HG03025 (cell line): Measurements from ENCODE around the gene CCNE1.
A peak's percentile ranks its signal among the peaks of the same experiment; 100 is the strongest.

Source experiments
- ATAC-seq: cut with Tn5 transposase; IDR thresholded peaks from one replicate; pipeline ENCODE4 v1.9.1; 2021; ENCODE audit warnings: mild to moderate bottlenecking, moderate library complexity; ENCODE audit not compliant: unreplicated experiment, low FRiP score

Gene CCNE1

DNA sequence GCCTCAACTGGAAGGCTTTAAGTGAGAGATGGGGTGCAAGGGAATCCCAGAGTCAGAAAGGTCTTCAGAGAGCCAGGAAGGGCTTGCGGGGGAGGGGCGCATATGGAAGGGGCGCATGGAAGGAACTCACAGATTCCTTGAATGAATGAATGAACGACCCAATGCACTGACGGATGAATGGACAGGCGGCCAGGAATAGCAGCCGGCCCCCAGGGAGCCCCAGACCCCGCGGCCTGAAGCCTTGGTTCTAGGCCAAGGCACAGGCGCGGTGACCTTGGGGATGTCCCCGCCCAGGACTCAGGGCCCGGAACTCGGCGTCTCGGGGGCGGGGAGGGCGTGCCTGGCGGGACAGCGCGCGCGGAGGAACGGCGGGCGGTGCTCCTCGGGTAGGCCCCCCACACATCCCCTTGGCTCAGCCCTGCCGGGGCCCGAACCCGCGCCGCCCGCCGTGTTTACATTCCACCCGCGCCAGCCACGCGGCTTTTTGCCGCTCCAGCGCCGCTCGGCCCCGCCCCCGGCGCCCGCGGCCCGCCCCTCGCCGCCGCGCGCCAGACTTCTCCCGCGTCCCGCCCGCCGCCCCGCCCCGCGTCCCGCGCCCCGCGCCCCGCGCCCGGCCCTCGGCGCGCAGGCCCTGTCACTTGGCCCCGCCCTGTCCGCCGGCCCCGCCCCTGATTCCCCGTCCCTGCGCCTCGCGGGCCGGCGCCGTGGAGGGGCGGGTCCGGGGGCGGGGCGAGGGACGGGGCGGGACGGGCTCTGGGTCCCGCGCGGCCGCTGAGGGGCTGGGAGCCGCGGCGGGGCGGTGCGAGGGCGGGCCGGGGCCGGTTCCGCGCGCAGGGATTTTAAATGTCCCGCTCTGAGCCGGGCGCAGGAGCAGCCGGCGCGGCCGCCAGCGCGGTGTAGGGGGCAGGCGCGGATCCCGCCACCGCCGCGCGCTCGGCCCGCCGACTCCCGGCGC, at the start of gene CCNE1:
Gene CCNE1, plus strand, starts transcription at position 867 of the 955 bp plus-strand sequence. CDS start 565 bp downstream, outside the sequence.
- ATAC-seq, result peak; percentile 70

DNA sequence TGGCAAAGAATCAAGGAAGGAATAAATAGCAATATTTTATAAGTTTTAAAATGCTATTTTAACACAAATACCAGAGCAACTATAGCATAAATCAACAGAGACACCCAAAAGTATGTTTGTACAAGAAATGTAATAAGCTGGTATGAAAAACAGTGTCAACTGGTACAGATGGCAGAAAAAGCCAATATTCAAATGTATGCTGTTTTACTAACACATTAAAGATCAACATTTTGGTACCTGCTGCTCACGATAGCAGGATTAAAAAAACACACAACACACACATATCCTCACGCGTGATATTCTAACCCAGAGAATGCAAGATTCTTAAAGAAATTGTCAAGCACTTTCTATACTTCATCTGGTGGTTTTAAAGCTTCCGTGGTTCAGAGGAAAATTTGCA, 48.6 kb upstream of the CCNE1 start:
- no peak for ATAC-seq

DNA sequence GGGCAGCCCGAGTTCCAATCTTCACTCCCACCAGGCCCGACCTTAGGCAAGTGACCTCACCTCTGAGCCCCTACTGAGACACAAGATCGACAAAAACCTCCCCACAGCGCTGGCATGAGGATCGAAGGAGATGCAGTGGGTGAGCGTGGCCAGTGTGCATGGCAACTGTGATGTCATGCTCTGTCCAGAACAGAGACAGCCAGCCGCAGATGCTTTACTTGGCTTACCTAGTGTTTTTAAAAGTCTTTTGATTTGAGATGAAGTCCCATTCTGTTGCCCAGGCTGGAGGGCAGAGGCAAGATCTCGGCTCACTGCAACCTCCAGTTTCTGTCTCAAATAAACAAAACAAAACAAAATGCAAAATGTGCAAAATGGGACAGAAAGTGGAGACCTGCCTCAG, 47.4 kb upstream of the CCNE1 start:
- no peak for ATAC-seq

DNA sequence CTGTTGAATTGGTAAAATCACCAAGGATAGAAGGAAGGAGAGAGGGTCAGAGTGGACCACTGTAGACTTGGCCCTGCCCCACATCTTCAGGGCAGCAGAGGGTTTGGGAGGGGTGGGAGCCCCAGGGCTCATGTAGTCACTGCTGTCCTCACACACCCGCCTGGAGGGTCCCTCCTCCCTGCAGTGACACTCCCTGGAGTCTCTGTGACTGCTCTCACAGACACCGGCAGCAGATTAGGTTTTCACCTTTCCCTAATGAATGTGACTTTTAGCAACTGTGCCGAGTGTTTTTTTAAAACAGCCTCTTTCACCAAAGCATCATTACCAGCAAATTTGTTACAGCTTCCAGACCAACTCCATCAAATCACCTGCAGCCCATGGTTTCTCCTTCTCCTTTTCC, 45.7 kb upstream of the CCNE1 start:
- ATAC-seq, result no peak

GRCh38 chr19:29767039-29767735, 44.6 kb upstream of the CCNE1 start:
- no peak for ATAC-seq

DNA sequence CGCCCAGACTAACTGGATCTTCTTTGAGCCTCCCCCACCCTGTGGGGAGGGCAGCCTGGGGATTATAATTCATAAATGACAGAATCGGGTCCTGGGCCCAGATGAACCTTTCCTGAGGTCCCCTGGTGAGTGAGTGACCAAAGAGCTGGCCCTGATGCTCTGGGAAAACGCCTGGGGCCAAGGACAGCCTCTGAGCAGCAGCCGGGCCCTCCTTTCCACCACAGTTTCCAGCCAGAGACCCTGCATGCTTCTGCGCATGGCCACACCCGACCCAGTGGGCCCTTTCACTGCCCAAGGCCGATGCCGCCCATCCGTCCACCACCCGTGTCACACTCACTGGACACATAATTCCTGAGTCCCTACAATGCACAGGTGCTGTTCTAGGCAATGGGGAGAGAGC, 43.6 kb upstream of the CCNE1 start:
- ATAC-seq, result no peak

GRCh38 chr19:29769997-29770396, 41.8 kb upstream of the CCNE1 start:
- ATAC-seq, result no peak

- no peak for ATAC-seq
These were observed 41.1 kb upstream of the CCNE1 start for GRCh38 chr19:29770648-29771047.

- no peak for ATAC-seq
These were observed 39.9 kb upstream of the CCNE1 start for GRCh38 chr19:29771708-29772414.

- ATAC-seq, result no peak
These were observed 39.1 kb upstream of the CCNE1 start for GRCh38 chr19:29772696-29773095.

- ATAC-seq, result no peak
These were observed 38.6 kb upstream of the CCNE1 start for GRCh38 chr19:29773141-29773540.

GRCh38 chr19:29774126-29774525, 37.7 kb upstream of the CCNE1 start:
- no peak for ATAC-seq

GRCh38 chr19:29777781-29778309, 33.9 kb upstream of the CCNE1 start:
- no peak for ATAC-seq

DNA sequence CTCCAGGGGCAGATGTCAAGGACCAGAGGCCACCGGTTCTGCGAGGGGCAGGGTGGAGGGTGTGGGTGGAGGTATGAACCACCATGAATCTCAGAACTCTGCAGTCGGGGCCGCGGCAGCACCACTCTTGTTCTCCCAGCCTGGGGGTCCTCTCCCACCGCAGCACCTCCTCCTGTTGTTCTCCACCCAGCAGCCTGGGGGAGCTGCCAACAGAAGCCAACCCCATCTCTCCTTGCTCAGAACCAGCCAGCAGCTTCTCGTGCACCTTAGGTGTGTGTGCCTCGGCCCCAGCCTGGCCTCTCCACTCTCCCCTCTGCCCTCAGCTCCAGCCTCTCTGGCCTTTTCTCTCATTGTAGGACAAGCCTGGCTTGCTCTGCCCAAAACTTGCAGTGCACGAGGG, 31.9 kb upstream of the CCNE1 start:
- no peak for ATAC-seq

DNA sequence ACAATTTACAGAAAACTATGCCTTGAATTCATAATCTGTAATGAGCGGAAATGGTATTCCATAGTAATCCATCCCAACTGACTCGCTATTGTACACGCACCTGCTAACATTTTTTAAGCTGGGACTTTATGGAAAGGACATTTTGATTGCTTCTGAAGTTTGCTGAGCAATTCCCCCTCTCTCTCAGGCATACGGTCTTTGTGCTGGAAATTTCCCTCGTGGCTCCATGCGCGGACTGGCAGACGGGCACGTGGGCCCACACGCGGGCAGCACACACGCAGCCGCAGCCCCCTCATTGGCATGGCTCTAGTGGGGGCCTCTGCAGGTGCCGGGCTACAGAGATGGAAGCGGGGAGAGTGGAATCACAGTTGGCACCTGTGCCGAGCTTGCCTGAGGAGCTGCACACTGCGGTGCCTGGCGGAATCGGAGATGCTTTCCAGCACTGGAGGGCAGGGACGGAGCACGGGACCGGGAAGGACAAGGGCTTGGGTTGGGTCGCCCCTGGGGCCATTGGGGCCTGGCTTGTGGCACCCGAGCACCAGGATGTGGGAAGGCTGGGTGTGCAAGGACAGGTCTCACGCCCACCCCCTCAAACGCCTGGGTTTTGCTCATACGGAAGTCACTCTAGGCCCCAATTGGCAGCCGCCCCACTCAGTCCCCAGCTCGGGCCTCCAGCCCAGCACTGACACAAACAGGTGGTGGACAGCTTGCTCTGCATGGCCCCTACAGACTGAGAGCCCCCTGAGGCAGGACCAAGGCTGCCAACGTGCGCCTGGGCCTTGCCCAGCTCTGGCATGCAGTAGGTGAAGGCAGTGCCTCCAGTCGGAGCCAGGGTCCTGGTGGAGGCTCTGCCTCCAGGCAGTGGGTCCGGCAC, 30.2 kb upstream of the CCNE1 start:
- ATAC-seq, result no peak

DNA sequence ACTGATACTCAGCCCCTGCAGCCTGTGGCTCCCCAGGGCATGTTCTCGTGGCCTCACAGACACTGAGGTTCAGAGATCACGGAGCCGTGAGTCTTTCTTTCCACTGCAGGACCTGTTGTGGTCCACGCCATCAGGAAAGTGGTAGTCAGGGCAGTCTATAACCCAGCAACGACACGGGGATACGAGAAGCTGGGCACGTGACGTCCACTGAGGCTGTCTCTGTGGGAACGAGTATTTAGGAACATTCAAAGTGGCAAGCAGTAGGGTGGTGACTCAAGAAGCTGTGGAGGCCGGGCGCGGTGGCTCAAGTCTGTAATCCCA, 29.6 kb upstream of the CCNE1 start:
- no peak for ATAC-seq

GRCh38 chr19:29783627-29784190, 28.1 kb upstream of the CCNE1 start:
- no peak for ATAC-seq

GRCh38 chr19:29784598-29785223, 27.1 kb upstream of the CCNE1 start:
- no peak for ATAC-seq

DNA sequence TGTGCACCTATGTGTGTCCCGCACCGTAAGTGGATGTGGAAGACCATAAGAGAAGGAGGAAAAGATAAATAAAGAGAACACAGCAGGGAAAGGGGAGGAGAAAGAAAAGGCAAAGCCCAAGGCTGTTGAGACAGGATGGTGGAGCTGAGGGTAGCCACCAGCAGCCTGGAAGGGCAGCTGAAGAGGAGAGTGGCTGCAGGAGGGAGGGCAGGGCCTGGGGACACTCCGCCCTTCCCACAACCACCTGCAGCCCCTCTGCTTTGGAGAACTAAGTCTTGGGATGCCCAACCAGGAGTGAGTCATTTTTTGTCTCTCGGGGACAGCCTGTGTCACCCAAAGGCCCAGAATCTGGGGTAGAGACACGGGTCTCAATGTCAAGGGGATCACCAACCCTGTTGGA, 26.4 kb upstream of the CCNE1 start:
- ATAC-seq, result no peak
